ENCODE results near the gene LRP1.

Gene LRP1

GRCh38 chr12:57229046-57229633, 100.9 kb downstream of the LRP1 start:
- no peak for DNase-seq

GRCh38 chr12:57229634-57230380, 101.5 kb downstream of the LRP1 start, which contains the start of gene SHMT2:
Gene SHMT2 (plus strand): TSS chr12:57229711. CDS start chr12:57229779, 68 bp downstream.
- peak; percentile 97 for DNase-seq

- no peak for DNase-seq
Measured at GRCh38 chr12:57230381-57231155, 102.3 kb downstream of the LRP1 start.

GRCh38 chr12:57231276-57232021, 103.2 kb downstream of the LRP1 start:
- DNase-seq = no peak

GRCh38 chr12:57232156-57232756, 104.0 kb downstream of the LRP1 start:
- DNase-seq = no peak

GRCh38 chr12:57233357-57234232, 105.3 kb downstream of the LRP1 start:
- no peak for DNase-seq

- DNase-seq = no peak
Measured at GRCh38 chr12:57234233-57234570, 105.9 kb downstream of the LRP1 start.

GRCh38 chr12:57234571-57235016, 106.3 kb downstream of the LRP1 start:
- no peak for DNase-seq

GRCh38 chr12:57235017-57235727, 106.9 kb downstream of the LRP1 start:
- no peak for DNase-seq

- DNase-seq = no peak
Measured at GRCh38 chr12:57235728-57236131, 107.4 kb downstream of the LRP1 start.

GRCh38 chr12:57236201-57236924, 108.1 kb downstream of the LRP1 start:
- DNase-seq = no peak

GRCh38 chr12:57236925-57237595, 108.8 kb downstream of the LRP1 start:
- no peak for DNase-seq

GRCh38 chr12:57237596-57237931, 109.3 kb downstream of the LRP1 start:
- DNase-seq = no peak

GRCh38 chr12:57237932-57238853, 109.9 kb downstream of the LRP1 start:
- no peak for DNase-seq

GRCh38 chr12:57238854-57239554, 110.7 kb downstream of the LRP1 start:
- DNase-seq = peak; percentile 90

- DNase-seq = no peak
Measured at GRCh38 chr12:57239587-57240065, 111.3 kb downstream of the LRP1 start.

GRCh38 chr12:57240066-57240921, 112.0 kb downstream of the LRP1 start:
- peak; percentile 79 for DNase-seq
